HEK293 (cell line): Measurements from ENCODE around the gene NLGN4Y.

ENCODE experiments used
- CTCF ChIA-PET: fragments of 350-600 bp; formaldehyde crosslinking; extraction: SDS; loops from one replicate; lab custom pipeline; 2021; ENCODE audit warnings: antibody characterized with exemption; lab: Yijun Ruan, JAX
- POLR2A ChIA-PET: fragments of 300-600 bp; formaldehyde crosslinking; extraction: SDS; loops from one replicate; lab custom pipeline; 2020; ENCODE audit warnings: antibody characterized with exemption, inconsistent platforms; lab: Yijun Ruan, JAX
- H3K27ac ChIP-seq: fragments of 200-500 bp; sonication (Bioruptor generic); 2 replicates; pipeline ENCODE4 v1.5.1; 2014; ENCODE audit warnings: low read depth, low read length, control low read depth, inconsistent platforms; ENCODE audit errors: extremely low read depth
- H3K36me3 ChIP-seq, 2 experiments: fragments of 200-500 bp in 1 of 2; sonication (Bioruptor generic) in 1 of 2; 1 replicate in 1 of 2; 2 replicates in 1 of 2; pipeline ENCODE4 v1.5.1; 2014 to 2017; ENCODE audit warnings: inconsistent platforms in 2 of 2, low read length in 2 of 2; ENCODE audit not compliant: control insufficient read depth in 2 of 2, insufficient read depth in 1 of 2
- H3K4me1 ChIP-seq: fragments of 200-500 bp; sonication (Bioruptor generic); 2 replicates; pipeline ENCODE4 v1.5.1; 2014; ENCODE audit warnings: mild to moderate bottlenecking, low read length, inconsistent platforms; ENCODE audit not compliant: control insufficient read depth, insufficient read depth
- H3K4me3 ChIP-seq: 2 replicates; pipeline ENCODE4 v1.5.1; 2011; ENCODE audit warnings: low read depth, mild to moderate bottlenecking, control low read depth, low read length, moderate library complexity
- H3K9me3 ChIP-seq: fragments of 200-500 bp; sonication (Bioruptor generic); 2 replicates; pipeline ENCODE4 v1.5.1; 2014; ENCODE audit warnings: low read depth, low read length, inconsistent platforms; ENCODE audit not compliant: control insufficient read depth, insufficient read depth
- GLIS1 ChIP-seq: fragments of 450-650 bp; formaldehyde crosslinking; IDR thresholded peaks from 2 replicates; pipeline ENCODE4 v1.5.1; 2016; ENCODE audit warnings: missing biosample characterization, missing genetic modification characterization
- GLIS2 ChIP-seq: fragments of 450-650 bp; formaldehyde crosslinking; IDR thresholded peaks from 2 replicates; pipeline ENCODE4 v1.5.1; 2016; ENCODE audit warnings: missing biosample characterization, missing genetic modification characterization
- OVOL3 ChIP-seq: fragments of 450-650 bp; formaldehyde crosslinking; IDR thresholded peaks from 2 replicates; pipeline ENCODE4 v1.5.1; 2016; ENCODE audit warnings: missing biosample characterization, missing genetic modification characterization
- PRDM1 ChIP-seq: fragments of 450-650 bp; formaldehyde crosslinking; IDR thresholded peaks from 2 replicates; pipeline ENCODE4; 2016; ENCODE audit warnings: missing biosample characterization, missing genetic modification characterization
- REPIN1 ChIP-seq: fragments of 450-650 bp; formaldehyde crosslinking; IDR thresholded peaks from 2 replicates; pipeline ENCODE4 v1.5.1; 2017; ENCODE audit warnings: missing biosample characterization, missing genetic modification characterization, low read depth
- TCF7L2 ChIP-seq: IDR thresholded peaks from 2 replicates; pipeline ENCODE4 v1.6.1; 2011; ENCODE audit warnings: low read depth, mild to moderate bottlenecking, inconsistent platforms, low read length, moderate library complexity, borderline replicate concordance
- WT1 ChIP-seq: fragments of 450-650 bp; formaldehyde crosslinking; IDR thresholded peaks from 2 replicates; pipeline ENCODE4 v1.5.1; 2016; ENCODE audit warnings: missing biosample characterization, missing genetic modification characterization
- ZNF121 ChIP-seq: fragments of 450-650 bp; formaldehyde crosslinking; IDR thresholded peaks from 2 replicates; pipeline ENCODE4 v1.5.1; 2016; ENCODE audit warnings: missing biosample characterization, missing genetic modification characterization
- ZNF184 ChIP-seq: fragments of 450-650 bp; IDR thresholded peaks from 2 replicates; pipeline ENCODE4 v1.5.1; 2018; ENCODE audit warnings: missing biosample characterization, mild to moderate bottlenecking, missing genetic modification characterization
- ZNF311 ChIP-seq: fragments of 450-650 bp; formaldehyde crosslinking; IDR thresholded peaks from 2 replicates; pipeline ENCODE4 v1.5.1; 2017; ENCODE audit warnings: missing biosample characterization, missing genetic modification characterization, borderline replicate concordance
- ZNF366 ChIP-seq: fragments of 450-650 bp; formaldehyde crosslinking; conservative IDR thresholded peaks from 2 replicates; pipeline ENCODE4 v1.5.1; 2016; ENCODE audit warnings: missing biosample characterization, missing genetic modification characterization
- ZNF391 ChIP-seq: fragments of 450-650 bp; formaldehyde crosslinking; IDR thresholded peaks from 2 replicates; pipeline ENCODE4 v1.5.1; 2016; ENCODE audit warnings: low read depth, missing biosample characterization, missing genetic modification characterization, borderline replicate concordance
- ZNF423 ChIP-seq: fragments of 450-650 bp; formaldehyde crosslinking; IDR thresholded peaks from 2 replicates; pipeline ENCODE4 v1.5.1; 2016; ENCODE audit warnings: missing biosample characterization, missing genetic modification characterization
- ZNF510 ChIP-seq: fragments of 450-650 bp; formaldehyde crosslinking; IDR thresholded peaks from 2 replicates; pipeline ENCODE4 v1.5.1; 2018; ENCODE audit warnings: mild to moderate bottlenecking, missing genetic modification characterization, missing biosample characterization; ENCODE audit not compliant: insufficient replicate concordance
- ZNF514 ChIP-seq: fragments of 450-650 bp; formaldehyde crosslinking; IDR thresholded peaks from 2 replicates; pipeline ENCODE4 v1.5.1; 2016; ENCODE audit warnings: missing biosample characterization, missing genetic modification characterization
- ZNF677 ChIP-seq: fragments of 450-650 bp; IDR thresholded peaks from 2 replicates; pipeline ENCODE4 v1.5.0; 2018; ENCODE audit warnings: missing biosample characterization, mild to moderate bottlenecking, missing genetic modification characterization, moderate library complexity
- ZNF785 ChIP-seq: fragments of 450-650 bp; formaldehyde crosslinking; IDR thresholded peaks from 2 replicates; pipeline ENCODE4 v1.5.1; 2016; ENCODE audit warnings: missing biosample characterization, missing genetic modification characterization
- ZNF837 ChIP-seq: fragments of 450-650 bp; formaldehyde crosslinking; IDR thresholded peaks from 2 replicates; pipeline ENCODE4 v1.5.1; 2016; ENCODE audit warnings: missing biosample characterization, missing genetic modification characterization
- ZSCAN30 ChIP-seq: fragments of 450-650 bp; IDR thresholded peaks from 2 replicates; pipeline ENCODE4 v1.5.1; 2018; ENCODE audit warnings: missing biosample characterization, mild to moderate bottlenecking, missing genetic modification characterization, moderate library complexity
- TF ChIP-seq, protein P1 (sequence below): fragments of 450-650 bp; formaldehyde crosslinking; IDR thresholded peaks from 2 replicates; pipeline ENCODE4 v1.5.1; 2017; ENCODE audit warnings: missing biosample characterization, missing genetic modification characterization
- TF ChIP-seq, protein P2 (sequence below): IDR thresholded peaks from 2 replicates; pipeline ENCODE4 v1.6.1; 2011; ENCODE audit warnings: mild to moderate bottlenecking, low read depth, low read length, borderline replicate concordance

The NLGN4Y gene

GRCh38 chrY:14778208-14778607 is 253.9 kb downstream of the NLGN4Y start (continued):
- TF ChIP-seq ZNF366 (tag by site-specific recombination), result no peak
- TF ChIP-seq, protein P1, sequence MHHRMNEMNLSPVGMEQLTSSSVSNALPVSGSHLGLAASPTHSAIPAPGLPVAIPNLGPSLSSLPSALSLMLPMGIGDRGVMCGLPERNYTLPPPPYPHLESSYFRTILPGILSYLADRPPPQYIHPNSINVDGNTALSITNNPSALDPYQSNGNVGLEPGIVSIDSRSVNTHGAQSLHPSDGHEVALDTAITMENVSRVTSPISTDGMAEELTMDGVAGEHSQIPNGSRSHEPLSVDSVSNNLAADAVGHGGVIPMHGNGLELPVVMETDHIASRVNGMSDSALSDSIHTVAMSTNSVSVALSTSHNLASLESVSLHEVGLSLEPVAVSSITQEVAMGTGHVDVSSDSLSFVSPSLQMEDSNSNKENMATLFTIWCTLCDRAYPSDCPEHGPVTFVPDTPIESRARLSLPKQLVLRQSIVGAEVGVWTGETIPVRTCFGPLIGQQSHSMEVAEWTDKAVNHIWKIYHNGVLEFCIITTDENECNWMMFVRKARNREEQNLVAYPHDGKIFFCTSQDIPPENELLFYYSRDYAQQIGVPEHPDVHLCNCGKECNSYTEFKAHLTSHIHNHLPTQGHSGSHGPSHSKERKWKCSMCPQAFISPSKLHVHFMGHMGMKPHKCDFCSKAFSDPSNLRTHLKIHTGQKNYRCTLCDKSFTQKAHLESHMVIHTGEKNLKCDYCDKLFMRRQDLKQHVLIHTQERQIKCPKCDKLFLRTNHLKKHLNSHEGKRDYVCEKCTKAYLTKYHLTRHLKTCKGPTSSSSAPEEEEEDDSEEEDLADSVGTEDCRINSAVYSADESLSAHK (tag by site-specific recombination), result no peak
- TF ChIP-seq ZNF785 (tag by site-specific recombination), result no peak
- no peak for TF ChIP-seq ZNF184 (tag by site-specific recombination)
- no peak for TF ChIP-seq ZNF423 (tag by site-specific recombination)
- no peak for TF ChIP-seq ZNF510 (tag by site-specific recombination)
- no peak for TF ChIP-seq GLIS2 (tag by site-specific recombination)

GRCh38 chrY:14793104-14793503 is 268.8 kb downstream of the NLGN4Y start:
- no peak overlapping the region for H3K4me3 ChIP-seq
- POLR2A ChIA-PET, result no interaction called here

GRCh38 chrY:14793674-14794073 is 269.3 kb downstream of the NLGN4Y start:
- POLR2A ChIA-PET, result no interaction called here
- H3K9me3 ChIP-seq, result no peaks in the 10 kb centered on the region
- no peak overlapping the region for H3K4me3 ChIP-seq
- TF ChIP-seq GLIS1 (tag by site-specific recombination) (no peak), OVOL3 (tag by site-specific recombination) (no peak), ZNF121 (no peak), ZNF311 (no peak), ZNF184 (tag by site-specific recombination) (no peak), ZNF366 (tag by site-specific recombination) (no peak), ZSCAN30 (tag by site-specific recombination) (no peak), ZNF837 (tag by site-specific recombination) (no peak), WT1 (no peak)
- TF ChIP-seq, protein P2, sequence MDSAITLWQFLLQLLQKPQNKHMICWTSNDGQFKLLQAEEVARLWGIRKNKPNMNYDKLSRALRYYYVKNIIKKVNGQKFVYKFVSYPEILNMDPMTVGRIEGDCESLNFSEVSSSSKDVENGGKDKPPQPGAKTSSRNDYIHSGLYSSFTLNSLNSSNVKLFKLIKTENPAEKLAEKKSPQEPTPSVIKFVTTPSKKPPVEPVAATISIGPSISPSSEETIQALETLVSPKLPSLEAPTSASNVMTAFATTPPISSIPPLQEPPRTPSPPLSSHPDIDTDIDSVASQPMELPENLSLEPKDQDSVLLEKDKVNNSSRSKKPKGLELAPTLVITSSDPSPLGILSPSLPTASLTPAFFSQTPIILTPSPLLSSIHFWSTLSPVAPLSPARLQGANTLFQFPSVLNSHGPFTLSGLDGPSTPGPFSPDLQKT, result no peak
- TF ChIP-seq, all 188 proteins: peak for 0
- CTCF ChIA-PET, result no interaction called here
- no peaks in the 10 kb centered on the region for H3K4me1 ChIP-seq
- no peaks in the 10 kb centered on the region for H3K36me3 ChIP-seq
- no peak overlapping the region for H3K27ac ChIP-seq

More at GRCh38 chrY:14793104-14793503, 268.8 kb downstream of the NLGN4Y start:
- Histone ChIP-seq H3K9me3 (no peaks in the 10 kb centered on the region), H3K27ac (no peak overlapping the region), H3K36me3 (no peaks in the 10 kb centered on the region), H3K4me1 (no peaks in the 10 kb centered on the region)
- TF ChIP-seq PRDM1, result no peak
- TF ChIP-seq TCF7L2, result no peak
- no peak for TF ChIP-seq ZNF514 (tag by site-specific recombination)
- TF ChIP-seq REPIN1, result no peak
- TF ChIP-seq ZNF677 (tag by site-specific recombination), result no peak
- TF ChIP-seq ZNF391, result no peak
- CTCF ChIA-PET, result no interaction called here
